ENCODE data around the gene JADE3.

JADE3 gene

DNA sequence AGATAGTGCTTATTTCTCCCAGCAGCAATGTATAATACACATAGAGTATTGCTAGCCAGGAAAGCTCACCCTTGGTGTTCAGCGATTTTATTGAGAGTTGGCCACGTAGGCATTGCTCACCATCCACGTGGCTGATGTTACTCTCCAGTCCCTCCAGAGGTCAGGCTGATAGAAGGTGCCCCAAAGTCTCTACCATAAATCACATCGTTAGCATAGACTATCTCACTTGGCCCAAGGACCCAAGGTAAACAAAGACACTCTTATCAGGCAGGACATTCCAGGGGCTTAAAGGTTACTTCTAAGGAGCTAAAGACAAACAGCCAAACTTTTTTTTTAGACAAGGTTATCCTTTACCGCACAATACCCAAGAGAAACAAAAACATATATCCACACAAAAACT is 135.8 kb downstream of the JADE3 start:
- no peak for DNase-seq

DNA sequence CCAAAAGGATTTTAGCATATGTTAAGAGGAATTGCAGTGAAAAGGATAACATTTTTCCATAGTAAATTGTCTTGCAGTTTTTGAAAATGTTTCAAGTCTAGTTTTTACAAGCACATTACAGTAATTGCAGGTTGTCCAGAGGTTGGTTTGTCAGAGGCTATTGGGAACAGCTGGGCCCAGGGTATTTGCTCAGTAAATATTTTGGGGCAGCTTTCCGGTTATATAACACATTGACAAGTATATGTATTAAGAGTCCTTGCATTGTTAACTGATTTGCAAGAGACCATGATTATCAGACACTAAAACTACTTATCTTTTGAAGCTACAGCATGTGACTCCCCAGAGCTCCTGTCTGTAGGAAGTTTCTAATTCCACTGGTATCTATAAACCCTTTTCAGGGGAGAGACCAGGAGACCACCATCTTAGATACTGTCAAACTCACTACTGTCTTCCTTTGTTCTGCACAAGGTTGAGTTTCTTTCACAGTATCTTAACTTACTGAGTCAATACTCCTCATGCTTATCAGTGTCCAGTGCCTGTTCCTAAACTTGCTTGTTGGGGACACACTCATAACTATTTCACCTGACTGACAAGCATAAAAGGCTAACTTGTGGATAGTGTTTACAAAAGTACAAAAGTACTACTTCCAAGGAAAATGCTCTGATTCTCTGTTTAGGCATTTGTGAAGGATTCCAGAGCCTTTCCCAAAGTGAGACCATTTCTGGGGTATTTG is 147.1 kb downstream of the JADE3 start:
- no peak for DNase-seq

DNA sequence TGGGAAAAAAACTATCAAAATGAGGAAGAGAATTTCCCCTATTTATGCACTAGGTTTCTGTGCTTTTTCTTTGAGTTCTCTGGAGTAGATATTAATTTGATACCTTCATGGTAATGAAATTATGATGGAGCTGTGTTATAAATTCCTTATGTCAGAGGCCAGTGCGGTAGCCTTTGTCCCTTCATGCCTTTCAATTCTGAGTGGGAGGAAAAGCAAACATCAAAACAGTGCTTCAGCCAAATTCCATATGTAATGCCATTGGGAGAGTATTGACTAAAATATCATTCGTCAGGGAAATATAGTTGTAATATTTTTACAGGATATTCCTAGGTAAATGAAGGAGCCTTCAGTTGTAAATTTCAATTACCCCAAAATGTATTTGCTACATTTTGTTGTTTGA is 148.5 kb downstream of the JADE3 start:
- no peak for DNase-seq

DNA sequence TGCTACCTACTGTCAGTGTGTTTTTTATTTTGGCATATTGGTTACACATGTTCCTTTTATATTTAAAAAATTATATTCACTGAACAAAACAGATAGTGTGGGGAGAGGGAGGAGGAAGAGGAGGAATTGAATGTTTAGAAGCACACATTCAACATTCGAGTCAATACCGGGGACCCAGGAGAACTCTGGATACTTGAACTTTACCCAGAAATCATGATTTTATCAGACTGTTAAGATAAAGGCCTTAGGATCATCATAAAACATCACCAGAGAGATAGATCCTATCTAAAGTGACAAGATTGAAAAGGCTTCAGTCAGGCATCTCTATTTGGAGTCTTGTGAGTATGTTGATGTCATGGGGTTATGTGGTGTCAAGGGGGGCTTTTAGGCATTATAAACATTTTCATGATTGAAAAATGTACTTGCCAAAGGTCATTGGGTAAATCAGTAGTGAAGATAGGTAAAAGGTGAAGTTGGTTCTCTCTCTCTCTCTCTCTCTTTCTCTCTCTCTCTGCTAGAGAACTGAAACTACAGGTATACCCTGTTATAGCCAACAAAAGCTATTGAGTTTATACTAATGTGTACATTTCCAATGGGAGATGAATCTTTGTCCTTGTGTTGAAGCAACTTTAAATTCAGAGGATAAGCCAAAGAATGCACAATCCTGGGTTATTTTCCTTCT is 149.2 kb downstream of the JADE3 start:
- no peak for DNase-seq

DNA sequence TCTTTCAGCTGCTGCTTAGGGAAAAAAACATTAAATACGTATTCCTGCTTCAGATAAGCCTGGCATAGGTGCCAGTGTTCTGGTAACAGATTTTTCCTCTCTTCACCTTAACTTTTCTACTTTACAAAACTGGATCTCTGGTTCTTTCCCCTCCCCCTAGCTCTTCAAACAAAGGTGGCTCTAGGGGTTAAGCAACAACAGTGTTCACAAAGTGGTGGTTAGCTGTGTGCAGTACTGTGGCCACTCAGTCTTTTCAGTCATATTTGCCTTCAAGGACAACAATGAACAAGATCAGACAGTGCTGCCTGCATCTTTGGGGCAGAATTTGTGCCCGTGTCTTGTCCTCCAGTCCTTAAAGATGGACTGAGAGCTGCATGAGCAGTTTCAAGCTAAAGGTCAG is 151.0 kb downstream of the JADE3 start:
- DNase-seq: no peak

DNA sequence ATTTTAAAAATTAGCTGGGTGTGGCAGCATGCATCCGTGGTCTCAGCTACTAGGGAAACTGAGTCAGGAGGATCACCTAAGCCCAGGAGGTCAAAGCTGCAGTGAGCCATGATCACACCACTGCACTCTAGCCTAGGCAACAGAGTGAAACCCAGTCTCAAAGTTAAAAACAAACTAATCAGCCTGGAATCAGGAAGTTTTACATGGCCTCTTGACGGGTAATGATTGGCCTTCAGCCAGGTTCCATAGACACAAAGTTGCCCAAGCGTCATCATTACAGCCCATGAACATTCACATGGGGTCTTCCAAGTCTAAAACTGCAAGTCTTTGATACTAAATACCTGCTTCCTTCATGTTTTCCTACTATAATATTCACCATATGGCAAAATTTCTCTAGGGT is 156.0 kb downstream of the JADE3 start:
- no peak for DNase-seq

DNA sequence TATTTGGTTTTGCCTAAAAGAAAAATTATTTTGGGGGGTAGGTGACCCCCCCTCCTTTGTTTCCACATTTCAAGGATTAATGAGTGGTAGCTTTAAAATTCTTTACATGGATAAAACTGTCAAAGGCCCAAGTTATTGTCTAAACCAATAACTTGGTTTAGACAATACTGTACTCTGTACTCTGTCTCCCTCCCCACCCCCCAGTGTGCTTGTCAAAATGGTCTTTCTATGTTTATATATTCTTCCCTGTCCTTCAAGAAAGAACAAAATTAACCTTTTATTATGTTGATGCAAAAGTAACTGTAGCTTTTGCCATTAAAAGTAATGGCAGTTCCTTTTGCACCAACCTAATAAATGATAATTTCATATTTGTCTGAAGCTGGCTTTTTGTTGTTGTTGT is 156.5 kb downstream of the JADE3 start:
- DNase-seq: no peak

DNA sequence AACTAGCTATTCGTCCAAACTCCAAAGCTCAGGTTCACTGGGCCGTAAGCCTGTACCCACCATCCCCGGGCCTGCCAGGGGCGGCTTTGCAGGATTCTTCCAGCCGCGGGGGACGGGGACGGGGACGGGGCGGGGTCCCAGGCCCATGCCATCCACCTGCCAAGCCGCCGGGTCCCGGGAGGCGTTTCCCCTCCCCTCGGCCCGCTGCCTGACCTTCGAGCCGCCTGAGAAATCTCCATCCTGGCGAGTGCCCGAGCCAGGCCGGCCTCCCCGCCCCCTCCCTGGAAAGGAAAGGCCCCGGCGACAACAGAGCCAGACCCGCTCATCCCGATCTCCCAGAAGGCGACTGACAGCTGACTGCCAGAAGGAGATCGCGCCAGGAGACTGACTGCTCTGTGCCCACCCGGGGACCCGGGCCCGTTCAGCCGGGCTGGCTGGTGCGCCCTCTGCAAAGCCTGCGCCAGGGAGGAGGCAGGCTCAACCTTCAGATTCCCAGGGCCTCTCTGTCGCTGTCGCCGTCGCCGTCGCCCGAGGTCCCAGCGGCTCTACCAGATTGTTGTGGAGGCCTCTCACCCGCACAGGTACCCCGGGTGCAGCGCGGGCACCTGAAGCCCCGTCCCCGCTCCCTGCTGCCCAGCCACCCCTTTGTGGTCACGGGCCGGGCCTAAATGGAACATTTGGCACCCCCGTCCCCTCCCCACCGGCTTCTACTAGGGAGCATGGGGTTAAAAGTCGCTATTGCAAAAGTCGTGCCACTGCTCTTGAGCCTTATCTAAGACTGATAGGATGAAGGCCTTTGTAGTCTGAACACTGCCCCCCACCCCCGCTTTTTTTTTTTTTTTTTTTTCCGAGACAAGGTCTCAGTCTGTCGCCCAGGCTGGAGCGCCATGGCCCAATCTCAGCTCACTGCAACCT is 166.2 kb downstream of the JADE3 start, which contains the start of gene RGN:
TSS of gene RGN (plus strand) at position 315 of the 915 bp plus-strand sequence. CDS start 2,702 bp downstream, outside the sequence.
- DNase-seq: no peak

DNA sequence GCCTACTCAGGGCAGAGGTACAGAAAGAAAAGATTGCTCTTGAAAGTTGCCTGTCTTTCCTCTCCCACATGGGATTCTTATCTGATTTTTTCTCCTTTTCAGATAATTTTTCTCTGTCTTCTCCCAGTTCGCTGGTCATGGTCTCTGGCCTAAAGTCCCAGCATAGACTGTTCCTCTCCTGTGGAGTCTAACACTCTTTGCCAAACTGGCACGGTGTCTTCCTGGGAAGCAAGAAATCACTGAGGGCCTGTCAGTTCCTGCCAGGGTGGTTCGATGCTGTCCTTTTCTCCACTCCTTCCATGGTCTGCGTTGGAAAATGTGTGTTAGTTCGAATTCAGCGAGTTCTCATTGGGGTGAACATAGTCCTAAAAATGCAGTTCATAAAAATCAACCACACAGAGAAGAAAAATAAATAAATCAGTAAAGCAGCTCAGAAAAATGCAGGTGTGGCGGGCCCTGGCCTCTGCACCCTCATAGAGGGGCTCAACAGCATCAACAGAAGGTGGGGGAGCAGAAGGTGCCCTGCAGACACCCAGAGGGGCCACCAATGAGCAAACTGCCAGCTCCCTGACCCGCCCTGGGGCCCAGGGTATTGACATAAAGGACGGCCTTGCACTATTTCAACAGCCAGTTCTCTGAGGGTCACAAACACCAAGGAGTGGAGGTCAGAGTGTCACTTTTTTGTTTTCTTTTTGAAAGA is 168.1 kb downstream of the JADE3 start:
- no peak for DNase-seq

DNA sequence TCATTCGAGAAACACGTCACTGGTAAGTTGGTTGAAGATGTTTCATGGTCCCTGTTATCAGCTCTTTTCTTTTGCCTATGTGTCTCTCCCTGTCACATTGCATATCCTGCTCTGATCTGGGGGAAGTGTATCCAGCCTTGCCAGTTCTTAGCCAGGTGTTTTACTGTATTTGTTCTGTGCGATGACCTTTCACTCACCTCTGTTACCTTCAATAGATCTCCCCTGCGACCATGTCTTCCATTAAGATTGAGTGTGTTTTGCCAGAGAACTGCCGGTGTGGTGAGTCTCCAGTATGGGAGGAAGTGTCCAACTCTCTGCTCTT is 168.7 kb downstream of the JADE3 start:
- DNase-seq: no peak

DNA sequence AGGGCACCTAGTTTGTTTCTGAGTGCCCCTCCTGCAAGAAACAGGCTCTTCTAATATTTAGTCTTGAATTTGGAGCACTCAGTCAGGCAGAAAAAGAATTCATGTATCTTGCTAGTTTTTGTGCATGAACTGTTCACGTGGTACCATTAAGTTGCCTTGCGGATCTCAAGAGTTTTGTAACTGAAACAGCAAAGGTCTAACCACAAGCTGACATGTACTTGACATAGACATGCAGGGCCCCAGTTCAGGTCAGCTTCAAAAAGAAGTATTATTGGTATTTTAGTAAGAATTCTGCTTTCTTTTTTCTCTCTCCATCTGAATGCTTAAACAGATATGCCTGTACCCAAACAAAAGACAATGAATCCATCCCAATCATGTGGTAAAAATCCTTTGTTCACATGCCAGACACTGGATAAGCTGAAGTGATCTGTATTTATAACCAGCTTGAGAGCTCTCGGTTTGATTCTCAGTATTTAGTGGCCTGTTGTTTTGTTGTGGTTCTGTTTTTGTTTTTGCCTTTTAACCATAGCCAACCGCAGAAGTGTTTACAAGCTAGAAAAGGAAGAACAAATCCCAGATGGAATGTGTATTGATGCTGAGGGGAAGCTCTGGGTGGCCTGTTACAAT is 179.0 kb downstream of the JADE3 start:
- no peak for DNase-seq

DNA sequence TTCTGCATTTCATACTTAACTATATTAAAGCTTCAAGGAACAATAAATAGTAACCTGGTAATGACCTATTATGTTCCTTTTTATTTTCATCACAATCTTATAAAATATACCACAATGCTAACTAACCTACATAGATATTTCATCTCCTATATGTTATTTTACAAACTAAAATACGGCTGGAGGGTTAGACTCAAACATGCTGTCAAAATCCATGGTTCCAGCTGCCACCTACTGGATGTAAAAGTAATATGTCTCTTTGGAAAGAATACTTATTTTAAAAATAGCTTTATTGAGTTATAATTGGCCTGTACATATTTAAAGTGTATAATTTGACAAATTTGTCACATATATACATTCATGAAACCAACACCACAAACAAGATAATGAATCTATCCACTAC is 181.0 kb downstream of the JADE3 start:
- no peak for DNase-seq

DNA sequence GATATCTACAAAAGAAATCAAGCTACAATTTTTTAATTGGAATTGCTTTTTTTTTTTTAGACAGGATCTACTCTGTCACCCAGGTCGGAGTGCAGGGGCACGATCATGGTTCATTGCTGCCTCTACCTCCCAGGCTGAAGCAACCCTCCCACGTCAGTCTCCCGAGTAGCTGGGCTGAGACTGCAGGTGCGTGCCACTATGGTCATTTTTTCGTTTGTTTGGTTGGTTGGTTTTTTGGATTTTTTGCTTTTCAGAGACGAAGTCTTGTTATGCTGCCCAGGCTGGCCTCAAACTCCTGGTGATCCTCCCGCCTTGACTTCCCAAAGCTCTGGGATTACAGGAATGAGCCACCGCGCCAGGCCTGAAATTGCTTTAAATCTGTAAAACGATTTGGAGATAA is 181.6 kb downstream of the JADE3 start:
- DNase-seq: no peak

DNA sequence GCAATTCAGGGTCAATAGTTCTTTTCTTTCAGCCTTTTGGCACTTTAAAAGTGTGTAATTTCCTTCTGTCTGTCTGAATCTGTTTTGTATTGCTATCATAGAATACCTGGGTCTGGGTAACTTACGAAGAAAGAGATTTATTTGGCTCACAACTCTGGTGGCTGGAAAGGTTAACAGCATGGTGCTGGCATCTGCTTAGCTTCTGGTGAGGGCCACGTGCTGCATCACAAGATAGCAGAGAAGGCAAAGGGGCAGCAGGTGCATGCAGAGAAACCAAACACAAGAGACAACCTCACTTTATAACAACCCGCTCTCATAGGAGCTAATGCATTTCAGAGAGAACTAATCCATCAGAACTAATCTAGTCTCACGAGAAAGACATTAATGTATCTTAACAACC is 184.8 kb downstream of the JADE3 start:
- no peak for DNase-seq

DNA sequence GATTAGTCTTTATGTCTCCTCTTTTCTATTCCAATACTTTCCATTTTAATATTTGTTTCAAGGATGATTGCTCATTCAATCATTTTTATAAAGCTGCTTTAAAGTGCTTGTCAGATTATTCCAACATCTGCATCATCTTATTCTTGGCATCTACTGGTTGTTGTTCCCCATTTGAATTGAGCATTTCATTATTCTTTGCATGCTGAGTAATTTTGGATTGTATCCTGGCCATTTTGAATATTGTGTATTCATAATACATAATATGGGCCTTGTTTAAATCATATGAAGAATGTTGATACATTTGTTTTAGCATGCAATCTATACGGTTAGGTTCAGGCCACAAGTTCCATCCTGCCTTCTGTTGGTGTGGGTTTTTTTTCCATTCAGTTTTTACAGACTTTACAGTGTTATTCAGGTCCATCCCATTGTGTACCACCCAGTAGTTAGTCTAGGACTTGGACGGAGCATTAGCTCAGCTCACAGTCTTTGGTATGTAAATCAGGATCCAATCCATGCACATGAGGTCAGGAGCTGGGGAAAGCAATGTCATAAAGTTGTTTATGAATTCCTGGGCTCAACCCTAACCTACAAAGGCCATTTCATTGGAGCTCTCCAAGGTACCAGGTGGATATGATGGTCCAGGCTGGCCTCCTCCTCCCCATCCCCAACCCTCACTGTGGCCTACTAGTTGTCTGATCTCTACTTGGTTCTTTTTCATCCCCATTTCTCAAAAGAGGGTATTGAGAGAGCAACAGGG is 186.3 kb downstream of the JADE3 start:
- DNase-seq: no peak

DNA sequence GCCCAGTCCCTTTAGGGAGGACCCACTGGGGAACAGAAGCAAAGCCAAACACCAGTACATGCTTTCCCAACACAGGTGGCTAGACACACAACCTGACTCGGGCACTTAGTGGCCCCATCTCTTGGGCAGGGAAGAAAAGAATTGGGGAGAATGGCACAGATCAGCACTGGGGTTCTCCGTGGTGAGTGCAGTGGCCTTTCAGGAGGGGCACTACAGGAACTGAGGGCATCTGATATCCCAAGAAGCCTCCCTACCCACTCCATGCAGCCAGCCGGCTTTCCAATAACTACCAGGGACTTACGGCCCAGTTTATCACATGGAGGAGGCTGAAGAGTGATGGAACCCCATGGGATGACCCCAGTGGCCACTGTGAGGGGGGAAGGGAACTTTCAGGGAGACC is 189.0 kb downstream of the JADE3 start:
- no peak for DNase-seq
